Mucosa of stomach (tissue), 1 donor: ENCODE results near the gene TGFBR1.

Experiments
- H3K27me3 ChIP-seq: one replicate; pipeline ENCODE4 v1.7.0; 2013; ENCODE audit warnings: mild to moderate bottlenecking, low read length; ENCODE audit not compliant: control insufficient read depth, insufficient read depth
- H3K36me3 ChIP-seq: one replicate; pipeline ENCODE4 v1.7.0; 2013; ENCODE audit warnings: low read length; ENCODE audit not compliant: control insufficient read depth, insufficient read depth
- H3K4me1 ChIP-seq: one replicate; pipeline ENCODE4 v1.7.0; 2013; ENCODE audit warnings: mild to moderate bottlenecking, low read length; ENCODE audit not compliant: control insufficient read depth, insufficient read depth
- H3K4me3 ChIP-seq: one replicate; pipeline ENCODE4 v1.7.0; 2013; ENCODE audit warnings: low read length
- H3K9ac ChIP-seq: one replicate; pipeline ENCODE4 v1.7.0; 2013; ENCODE audit warnings: mild to moderate bottlenecking, low read length, moderate library complexity
- H3K9me3 ChIP-seq: one replicate; pipeline ENCODE4 v1.7.0; 2013; ENCODE audit warnings: mild to moderate bottlenecking, low read length, moderate library complexity; ENCODE audit not compliant: control insufficient read depth
- donor health status: Pancreatic carcinoma.

Gene TGFBR1

DNA sequence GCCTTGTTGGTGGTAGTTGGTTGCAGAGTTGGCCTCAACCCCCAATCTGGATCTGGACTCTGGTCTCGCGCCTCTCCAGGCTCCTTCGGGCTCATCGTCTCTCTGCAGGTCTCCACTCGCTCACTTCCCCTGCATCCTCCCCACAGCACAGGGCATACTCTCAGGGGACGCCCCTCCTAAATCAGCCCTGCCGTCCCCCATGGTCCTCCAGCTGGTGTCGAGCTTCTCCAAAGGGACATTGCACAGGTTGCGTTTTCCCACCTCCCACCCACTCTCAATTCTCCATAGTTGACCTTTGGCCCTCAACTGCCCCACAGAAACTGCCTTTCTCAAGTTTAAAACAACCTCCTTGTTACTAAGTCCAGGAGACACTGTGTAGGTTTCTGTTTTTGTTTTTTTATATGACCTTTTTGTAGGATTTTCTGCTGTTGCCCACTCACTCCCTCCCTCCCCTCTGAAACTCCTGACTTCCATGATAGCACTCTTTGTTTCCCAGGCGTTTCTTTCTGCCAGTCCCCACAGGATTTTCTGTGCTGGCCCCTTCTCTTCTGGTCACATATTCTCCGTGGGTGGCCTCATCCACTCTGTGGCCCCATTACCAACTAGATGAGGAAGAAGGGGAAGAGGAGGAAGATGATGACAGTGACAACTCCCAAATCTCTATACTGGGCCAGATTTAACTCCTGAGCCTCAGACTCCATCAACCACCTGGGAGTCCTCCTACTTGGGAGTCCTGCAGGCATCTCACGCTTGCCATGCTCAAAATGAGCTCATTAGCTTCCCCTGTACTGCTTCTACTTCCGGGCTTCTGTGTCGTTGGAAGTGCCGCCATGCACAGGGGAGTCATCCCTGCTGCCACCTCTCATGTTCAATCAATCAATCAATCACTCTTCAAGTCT, 66.6 kb downstream of the TGFBR1 start:
- H3K36me3 ChIP-seq: no peaks in the 10 kb centered on the region
- no peak overlapping the region for H3K4me3 ChIP-seq
- H3K9ac ChIP-seq: no peak overlapping the region
- peaks cover 8% of the 10 kb centered on the region for H3K4me1 ChIP-seq
- H3K27me3 ChIP-seq: peaks cover 6% of the 10 kb centered on the region
- H3K9me3 ChIP-seq: no peaks in the 10 kb centered on the region

GRCh38 chr9:99172124-99173091, 67.5 kb downstream of the TGFBR1 start:
- peaks cover 8% of the 10 kb centered on the region for H3K4me1 ChIP-seq
- peaks cover 6% of the 10 kb centered on the region for H3K27me3 ChIP-seq
- no peaks in the 10 kb centered on the region for H3K36me3 ChIP-seq
- no peaks in the 10 kb centered on the region for H3K9me3 ChIP-seq
- no peak overlapping the region for H3K9ac ChIP-seq
- no peak overlapping the region for H3K4me3 ChIP-seq

- no peaks in the 10 kb centered on the region for H3K36me3 ChIP-seq
- no peak overlapping the region for H3K4me3 ChIP-seq
- no peaks in the 10 kb centered on the region for H3K9me3 ChIP-seq
- H3K27me3 ChIP-seq: no peaks in the 10 kb centered on the region
- no peak overlapping the region for H3K9ac ChIP-seq
- H3K4me1 ChIP-seq: peaks cover 8% of the 10 kb centered on the region
Observed at GRCh38 chr9:99173570-99174504, 68.9 kb downstream of the TGFBR1 start.

DNA sequence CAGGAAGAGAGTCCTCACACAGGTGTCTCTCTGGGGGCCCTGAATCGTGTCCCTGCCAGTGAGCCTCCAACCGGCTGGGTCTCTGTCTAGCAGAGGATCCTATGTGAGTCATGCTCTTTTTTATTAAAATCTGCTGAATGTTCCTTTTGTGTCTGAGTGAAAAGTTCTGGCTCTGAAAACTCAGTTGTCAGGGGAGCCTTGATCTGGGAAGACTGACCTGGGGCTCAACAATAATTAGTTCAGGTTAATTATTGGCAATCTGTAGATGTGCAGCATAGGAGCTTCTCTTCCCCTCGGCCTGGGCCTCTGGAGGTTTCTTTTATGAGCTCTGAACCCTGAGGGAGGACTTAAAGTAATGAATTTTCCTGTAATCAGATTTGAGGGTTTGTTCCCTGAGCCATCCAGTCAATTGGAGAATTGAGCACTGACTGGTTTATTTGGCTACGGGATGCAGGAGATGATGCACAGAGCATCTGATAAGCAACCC, 71.7 kb downstream of the TGFBR1 start:
- Histone ChIP-seq H3K36me3 (no peaks in the 10 kb centered on the region), H3K27me3 (no peaks in the 10 kb centered on the region), H3K9ac (no peak overlapping the region), H3K4me1 (peaks cover 8% of the 10 kb centered on the region), H3K9me3 (no peaks in the 10 kb centered on the region), H3K4me3 (no peak overlapping the region)

- no peaks in the 10 kb centered on the region for H3K36me3 ChIP-seq
- no peaks in the 10 kb centered on the region for H3K9me3 ChIP-seq
- H3K9ac ChIP-seq: no peak overlapping the region
- peaks cover 8% of the 10 kb centered on the region for H3K4me1 ChIP-seq
- H3K27me3 ChIP-seq: no peaks in the 10 kb centered on the region
- H3K4me3 ChIP-seq: no peak overlapping the region
Observed at GRCh38 chr9:99177576-99178366, 72.9 kb downstream of the TGFBR1 start.

- Histone ChIP-seq H3K9ac (no peak overlapping the region), H3K4me3 (no peak overlapping the region)
Observed at GRCh38 chr9:99178912-99179872, 74.3 kb downstream of the TGFBR1 start.

DNA sequence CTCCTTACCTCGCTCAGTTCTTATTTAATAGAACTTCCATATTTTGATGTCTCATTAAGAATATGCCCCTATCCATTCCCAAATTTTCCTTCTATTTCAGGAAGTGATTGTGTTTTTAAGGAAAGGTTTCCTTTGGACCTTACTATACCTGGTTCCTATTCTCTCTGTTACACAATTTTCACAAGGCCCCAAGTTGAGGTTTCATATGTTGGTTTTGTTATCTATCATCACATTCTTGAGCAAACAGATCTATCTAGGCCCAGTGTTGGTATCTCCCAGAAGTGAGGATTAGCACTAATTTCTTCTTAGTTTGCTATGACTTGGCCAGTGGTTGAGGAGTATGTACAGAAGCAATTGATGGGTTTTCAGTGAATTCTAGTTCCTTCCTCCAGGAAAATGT, 75.3 kb downstream of the TGFBR1 start:
- no peaks in the 10 kb centered on the region for H3K36me3 ChIP-seq
- no peak overlapping the region for H3K4me3 ChIP-seq
- no peaks in the 10 kb centered on the region for H3K9me3 ChIP-seq
- H3K4me1 ChIP-seq: peaks cover 9% of the 10 kb centered on the region
- no peak overlapping the region for H3K9ac ChIP-seq
- H3K27me3 ChIP-seq: no peaks in the 10 kb centered on the region

More at GRCh38 chr9:99178912-99179872, 74.3 kb downstream of the TGFBR1 start:
- Histone ChIP-seq H3K27me3 (no peaks in the 10 kb centered on the region), H3K36me3 (no peaks in the 10 kb centered on the region), H3K9me3 (no peaks in the 10 kb centered on the region), H3K4me1 (no peaks in the 10 kb centered on the region)

DNA sequence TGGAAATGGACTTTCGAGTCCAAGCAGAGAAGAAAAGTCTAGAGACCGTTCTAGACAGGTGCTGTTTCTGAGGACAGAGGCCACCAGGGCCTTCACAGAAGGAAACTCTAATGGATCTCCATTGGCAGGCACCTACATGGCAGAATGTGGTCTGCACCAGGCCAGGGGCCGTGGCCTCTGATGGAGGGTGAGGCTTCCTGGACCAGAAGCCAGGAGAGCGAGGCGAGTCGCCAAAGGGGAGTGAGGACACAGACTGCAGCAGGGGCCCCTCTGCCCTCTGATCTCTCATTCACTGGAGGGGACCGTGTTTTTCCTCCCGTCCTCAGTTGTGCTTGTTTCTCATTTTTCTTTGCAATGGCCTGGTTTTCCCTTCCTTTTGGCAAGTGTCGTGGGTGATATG, 75.7 kb downstream of the TGFBR1 start:
- Histone ChIP-seq H3K9ac (no peak overlapping the region), H3K9me3 (no peaks in the 10 kb centered on the region), H3K36me3 (no peaks in the 10 kb centered on the region), H3K27me3 (no peaks in the 10 kb centered on the region), H3K4me1 (peaks cover 9% of the 10 kb centered on the region), H3K4me3 (no peak overlapping the region)

DNA sequence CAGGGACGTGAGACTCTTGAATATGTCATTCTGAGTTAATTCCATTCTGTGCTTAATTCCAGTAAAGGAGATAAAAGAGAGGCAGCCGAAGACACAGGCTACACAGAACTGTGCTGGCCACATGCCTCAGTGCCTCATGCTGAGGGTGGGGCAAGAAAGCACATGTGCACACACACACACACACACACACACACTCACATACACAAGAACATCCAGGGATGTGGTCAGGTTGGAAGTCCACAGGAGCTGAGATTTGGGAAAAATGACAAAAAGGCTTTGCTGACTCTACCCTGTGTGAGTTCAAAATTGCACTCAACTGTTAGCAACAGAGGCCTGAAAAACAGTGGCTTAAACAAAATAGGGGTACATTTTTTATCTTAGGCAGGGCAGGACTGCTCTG, 76.3 kb downstream of the TGFBR1 start:
- Histone ChIP-seq H3K9ac (no peak overlapping the region), H3K27me3 (no peaks in the 10 kb centered on the region), H3K4me3 (no peak overlapping the region), H3K36me3 (no peaks in the 10 kb centered on the region), H3K4me1 (peaks cover 9% of the 10 kb centered on the region), H3K9me3 (no peaks in the 10 kb centered on the region)

DNA sequence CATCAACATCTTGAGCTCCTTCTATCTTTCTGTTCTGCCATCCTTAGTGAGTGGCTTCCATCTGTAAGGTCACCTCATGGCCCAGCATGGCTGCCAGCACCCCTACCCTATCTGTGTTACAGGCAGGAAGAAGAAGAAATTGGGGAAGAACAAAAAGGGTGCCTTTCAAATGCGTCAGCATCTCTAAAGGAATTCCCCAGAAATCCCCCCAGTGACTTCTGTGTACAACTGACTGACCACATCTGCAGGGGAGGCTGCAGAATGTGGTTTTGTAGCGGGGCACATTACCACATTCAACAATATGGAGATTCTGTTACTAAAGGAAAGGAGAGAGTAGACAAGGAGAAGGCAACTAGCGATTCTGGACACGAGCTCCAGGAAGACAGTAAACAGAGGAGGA, 76.7 kb downstream of the TGFBR1 start:
- no peak overlapping the region for H3K4me3 ChIP-seq

More for the DNA sequence above, 76.7 kb downstream of the TGFBR1 start:
- Histone ChIP-seq H3K27me3 (no peaks in the 10 kb centered on the region), H3K36me3 (no peaks in the 10 kb centered on the region), H3K4me1 (peaks cover 9% of the 10 kb centered on the region), H3K9ac (no peak overlapping the region), H3K9me3 (no peaks in the 10 kb centered on the region)
